Osteocyte (in vitro differentiated cells): ENCODE data around the gene ACTL6B. TPM values are rescaled to one million over a fixed set of nuclear protein-coding genes. Genes with fewer than 3 reads are reported as not detected.

Experiments used
- DNase-seq: peaks from one replicate; pipeline ENCODE4 v3.0.0; 2021; ENCODE audit warnings: mixed read lengths; ENCODE audit not compliant: unreplicated experiment; ENCODE audit errors: extremely low spot score
- H3K27ac Mint-ChIP-seq: one replicate; pipeline ENCODE4 v1.8.0; 2021; ENCODE audit warnings: mild to moderate bottlenecking, mixed read lengths; ENCODE audit not compliant: unreplicated experiment
- H3K27me3 Mint-ChIP-seq: one replicate; pipeline ENCODE4 v1.8.0; 2021; ENCODE audit warnings: mixed read lengths; ENCODE audit not compliant: unreplicated experiment
- H3K36me3 Mint-ChIP-seq: one replicate; pipeline ENCODE4 v1.8.0; 2021; ENCODE audit warnings: mixed read lengths; ENCODE audit not compliant: unreplicated experiment
- H3K4me1 Mint-ChIP-seq: one replicate; pipeline ENCODE4 v1.8.0; 2021; ENCODE audit warnings: mixed read lengths; ENCODE audit not compliant: unreplicated experiment
- H3K4me3 Mint-ChIP-seq: one replicate; pipeline ENCODE4 v1.8.0; 2021; ENCODE audit warnings: mild to moderate bottlenecking, moderate library complexity, mixed read lengths; ENCODE audit not compliant: unreplicated experiment
- H3K9me3 Mint-ChIP-seq: one replicate; pipeline ENCODE4 v1.8.0; 2021; ENCODE audit warnings: mixed read lengths; ENCODE audit not compliant: unreplicated experiment
- CTCF ChIP-seq: fragments of 200-600 bp; sonication (generic); IDR thresholded peaks from 2 replicates; pipeline ENCODE4 v1.5.0; 2021; ENCODE audit warnings: antibody characterized with exemption, mild to moderate bottlenecking, moderate library complexity
- total RNA-seq: library from RNA; stranded (reverse); gene quantifications from 2 replicates; pipeline ENCODE4 v1.2.1, GENCODE V29; 2021

The ACTL6B gene
- total RNA-seq, 1 donor from 2014 or later: not detected

- Mint-ChIP-seq H3K4me1 (peaks cover 25% of the 10 kb centered on the region), H3K36me3 (peaks cover 9% of the 10 kb centered on the region), H3K27me3 (no peaks in the 10 kb centered on the region), H3K4me3 (no peak overlapping the region), H3K9me3 (no peaks in the 10 kb centered on the region), H3K27ac (no peak overlapping the region)
- DNase-seq: no peak
- TF ChIP-seq CTCF: no peak
Measured at GRCh38 chr7:100607111-100607510, 49.1 kb downstream of the ACTL6B start.

DNA sequence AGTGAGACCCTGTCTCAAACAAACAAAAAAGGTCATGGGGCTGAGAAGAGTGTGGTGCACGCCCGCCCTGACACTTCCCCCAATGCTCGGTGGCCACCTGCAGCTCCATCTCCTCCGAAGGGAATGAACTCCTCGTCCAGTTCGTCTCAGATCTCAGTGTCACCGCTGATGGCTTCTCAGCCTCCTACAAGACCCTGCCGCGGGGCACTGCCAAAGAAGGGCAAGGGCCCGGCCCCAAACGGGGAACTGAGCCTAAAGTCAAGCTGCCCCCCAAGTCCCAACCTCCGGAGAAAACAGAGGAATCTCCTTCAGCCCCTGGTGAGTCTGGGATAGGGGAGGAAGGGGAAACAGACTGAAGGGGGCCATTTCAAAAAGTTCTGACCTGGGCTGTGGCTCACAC is 49.9 kb downstream of the ACTL6B start:
- Mint-ChIP-seq H3K4me1 (peaks cover 33% of the 10 kb centered on the region), H3K4me3 (no peak overlapping the region), H3K9me3 (no peaks in the 10 kb centered on the region), H3K36me3 (peaks cover 9% of the 10 kb centered on the region), H3K27ac (no peak overlapping the region), H3K27me3 (no peaks in the 10 kb centered on the region)
- no peak for DNase-seq
- no peak for TF ChIP-seq CTCF

GRCh38 chr7:100604976-100605911 is 51.0 kb downstream of the ACTL6B start:
- Mint-ChIP-seq H3K27ac (no peak overlapping the region), H3K27me3 (no peaks in the 10 kb centered on the region), H3K4me1 (peaks cover 35% of the 10 kb centered on the region), H3K9me3 (no peaks in the 10 kb centered on the region), H3K4me3 (peak overlapping the region; percentile 72), H3K36me3 (peaks cover 9% of the 10 kb centered on the region)
- no peak for TF ChIP-seq CTCF
- DNase-seq: no peak

DNA sequence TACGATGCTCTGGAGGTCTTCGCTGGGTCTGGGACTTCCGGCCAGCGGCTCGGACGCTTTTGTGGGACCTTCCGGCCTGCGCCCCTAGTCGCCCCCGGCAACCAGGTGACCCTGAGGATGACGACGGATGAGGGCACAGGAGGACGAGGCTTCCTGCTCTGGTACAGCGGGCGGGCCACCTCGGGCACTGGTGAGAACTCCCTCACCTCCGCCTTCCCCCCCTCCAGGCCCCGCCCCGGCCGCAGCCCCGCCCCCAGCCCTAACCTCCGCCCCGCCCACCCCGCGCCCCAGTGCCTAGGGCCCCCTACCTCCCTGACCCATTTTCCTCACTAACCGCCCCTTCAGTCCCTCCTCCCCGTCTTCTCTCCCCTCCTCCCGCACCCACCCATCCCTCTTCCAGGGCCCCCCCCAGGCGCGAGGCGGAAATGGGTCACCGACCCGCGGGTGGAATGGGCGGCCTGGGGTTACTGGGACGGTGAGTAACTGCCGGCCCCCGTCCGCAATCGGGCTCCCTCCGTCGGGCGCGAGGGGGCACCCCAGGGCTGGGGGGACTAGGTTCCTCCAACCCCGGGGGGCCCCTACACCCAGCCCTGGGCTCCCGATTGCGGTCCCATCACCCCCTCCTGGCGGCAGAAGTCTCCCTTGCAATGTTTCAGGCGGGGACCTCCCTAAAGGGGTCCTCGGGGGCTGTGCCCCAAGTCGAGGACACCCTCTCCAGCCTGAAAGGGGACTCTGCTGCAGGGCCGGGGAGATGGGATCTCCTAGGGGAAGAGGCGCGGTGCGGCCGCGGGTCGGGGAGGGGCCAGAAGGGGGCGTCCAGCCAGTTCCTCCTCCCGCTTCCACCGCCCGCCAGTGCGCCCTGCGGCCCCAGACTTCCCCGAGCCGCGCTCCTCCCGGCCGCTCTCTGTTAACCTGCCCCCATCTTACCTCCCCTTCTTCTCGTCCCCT is 51.9 kb downstream of the ACTL6B start:
- H3K27me3 Mint-ChIP-seq: no peaks in the 10 kb centered on the region
- H3K9me3 Mint-ChIP-seq: no peaks in the 10 kb centered on the region
- peak; percentile 57 for TF ChIP-seq CTCF
- H3K27ac Mint-ChIP-seq: peak overlapping the region; percentile 91
- H3K4me3 Mint-ChIP-seq: peak overlapping the region; percentile 83
- H3K36me3 Mint-ChIP-seq: peaks cover 9% of the 10 kb centered on the region
- DNase-seq: peak; percentile 90
- H3K4me1 Mint-ChIP-seq: peaks cover 37% of the 10 kb centered on the region

DNA sequence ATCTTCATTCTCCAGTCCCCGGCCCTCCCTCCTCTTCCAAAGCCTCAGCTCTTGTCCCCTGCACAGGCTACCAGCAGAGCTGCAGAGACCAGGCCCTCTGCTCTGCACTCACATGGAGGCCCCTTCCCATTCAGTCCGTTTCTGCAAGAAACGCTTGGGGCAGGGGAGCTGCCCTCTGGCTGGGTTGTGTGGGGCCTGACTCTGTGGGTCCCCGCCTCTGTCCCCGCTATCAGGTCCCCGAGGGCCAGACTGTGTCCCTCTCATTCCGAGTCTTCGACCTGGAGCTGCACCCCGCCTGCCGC is 52.6 kb downstream of the ACTL6B start:
- Mint-ChIP-seq H3K36me3 (peaks cover 9% of the 10 kb centered on the region), H3K4me3 (peak overlapping the region; percentile 83), H3K27ac (peak overlapping the region; percentile 91), H3K4me1 (peaks cover 37% of the 10 kb centered on the region), H3K27me3 (no peaks in the 10 kb centered on the region), H3K9me3 (no peaks in the 10 kb centered on the region)
- TF ChIP-seq CTCF: no peak
- DNase-seq: no peak
